H9 (cell line): ENCODE results near the gene LYST. TPM values are rescaled to one million over a fixed set of nuclear protein-coding genes. Genes with fewer than 3 reads are reported as not detected.

Experiments used
- DNase-seq: peaks from one replicate; pipeline ENCODE4 v3.0.0-alpha.2; 2017
- H2AFZ ChIP-seq: one replicate; pipeline ENCODE4 v1.6.1; 2013; ENCODE audit warnings: mild to moderate bottlenecking, low read length, control low read depth, moderate library complexity
- H2AK5ac ChIP-seq: 2 replicates; pipeline ENCODE4 v1.6.1; 2013; ENCODE audit warnings: low read length, control low read depth, mixed read lengths; ENCODE audit not compliant: insufficient read length
- H2BK120ac ChIP-seq: one replicate; pipeline ENCODE4 v1.6.1; 2013; ENCODE audit warnings: low read depth, mild to moderate bottlenecking, low read length, control low read depth, inconsistent platforms; ENCODE audit not compliant: poor library complexity, severe bottlenecking
- H2BK12ac ChIP-seq: 2 replicates; pipeline ENCODE4 v1.6.1; 2013; ENCODE audit warnings: low read length, control low read depth, mixed read lengths, low read depth; ENCODE audit not compliant: insufficient read length
- H2BK15ac ChIP-seq: 2 replicates; pipeline ENCODE4 v1.6.1; 2013; ENCODE audit warnings: low read depth, low read length, control low read depth
- H2BK20ac ChIP-seq: one replicate; pipeline ENCODE4 v1.6.1; 2013; ENCODE audit warnings: low read depth, mild to moderate bottlenecking, low read length, control low read depth, inconsistent platforms; ENCODE audit not compliant: poor library complexity, severe bottlenecking
- H2BK5ac ChIP-seq: 2 replicates; pipeline ENCODE4 v1.6.1; 2013; ENCODE audit warnings: low read length, control low read depth, mixed read lengths; ENCODE audit not compliant: insufficient read length
- H3K14ac ChIP-seq: 2 replicates; pipeline ENCODE4 v1.6.1; 2013; ENCODE audit warnings: low read length, control low read depth; ENCODE audit not compliant: insufficient read depth
- H3K18ac ChIP-seq: 2 replicates; pipeline ENCODE4 v1.6.1; 2013; ENCODE audit warnings: low read depth, mild to moderate bottlenecking, mixed read lengths, low read length, control low read depth; ENCODE audit not compliant: insufficient read length
- H3K23ac ChIP-seq: 2 replicates; pipeline ENCODE4 v1.6.1; 2013; ENCODE audit warnings: low read length, control low read depth, mixed read lengths, low read depth; ENCODE audit not compliant: insufficient read length
- H3K23me2 ChIP-seq: 2 replicates; pipeline ENCODE4 v1.6.1; 2013; ENCODE audit warnings: low read depth, mild to moderate bottlenecking, mixed read lengths, low read length, control low read depth; ENCODE audit not compliant: insufficient read length, poor library complexity, severe bottlenecking
- H3K27ac ChIP-seq: 2 replicates; pipeline ENCODE4 v1.5.1; 2013; ENCODE audit warnings: low read length, control low read depth, mixed read lengths, low read depth; ENCODE audit not compliant: insufficient read length
- H3K27me3 ChIP-seq: 2 replicates; pipeline ENCODE4 v1.6.1; 2013; ENCODE audit warnings: low read length, control low read depth, inconsistent platforms; ENCODE audit not compliant: insufficient read depth
- H3K4ac ChIP-seq: 2 replicates; pipeline ENCODE4 v1.6.1; 2013; ENCODE audit warnings: low read depth, mild to moderate bottlenecking, control low read depth, inconsistent platforms, low read length, moderate library complexity
- H3K4me1 ChIP-seq: 2 replicates; pipeline ENCODE4 v1.6.1; 2013; ENCODE audit warnings: low read length, control low read depth, inconsistent platforms; ENCODE audit not compliant: insufficient read depth
- H3K4me2 ChIP-seq: 2 replicates; pipeline ENCODE4 v1.6.1; 2013; ENCODE audit warnings: low read length, control low read depth, mixed read lengths; ENCODE audit not compliant: insufficient read length, insufficient read depth
- H3K56ac ChIP-seq: 2 replicates; pipeline ENCODE4 v1.6.1; 2013; ENCODE audit warnings: low read depth, mild to moderate bottlenecking, mixed read lengths, low read length, control low read depth; ENCODE audit not compliant: insufficient read length
- H3K79me1 ChIP-seq: 2 replicates; pipeline ENCODE4 v1.6.1; 2013; ENCODE audit warnings: low read depth, mild to moderate bottlenecking, moderate library complexity, low read length, control low read depth, inconsistent platforms; ENCODE audit not compliant: insufficient read depth, poor library complexity, severe bottlenecking
- H3K79me2 ChIP-seq: 2 replicates; pipeline ENCODE4 v1.6.1; 2013; ENCODE audit warnings: low read length, control low read depth, inconsistent platforms; ENCODE audit not compliant: insufficient read depth
- H3K9ac ChIP-seq: 2 replicates; pipeline ENCODE4 v1.6.1; 2013; ENCODE audit warnings: low read length, control low read depth, mixed read lengths; ENCODE audit not compliant: insufficient read length; ENCODE audit errors: extremely low read depth
- H3K9me3 ChIP-seq: one replicate; pipeline ENCODE4 v1.6.1; 2013; ENCODE audit warnings: low read depth, low read length, inconsistent platforms; ENCODE audit not compliant: control insufficient read depth
- H3T11ph ChIP-seq: one replicate; pipeline ENCODE4 v1.6.1; 2013; ENCODE audit warnings: mild to moderate bottlenecking, low read length, control low read depth, inconsistent platforms
- H4K20me1 ChIP-seq: one replicate; pipeline ENCODE4 v1.6.1; 2013; ENCODE audit not compliant: control insufficient read depth, insufficient read length, insufficient read depth
- H4K5ac ChIP-seq: 2 replicates; pipeline ENCODE4 v1.6.1; 2013; ENCODE audit warnings: low read depth, mild to moderate bottlenecking, mixed read lengths, low read length, control low read depth; ENCODE audit not compliant: insufficient read length
- H4K8ac ChIP-seq: replicated peaks from 2 replicates; pipeline ENCODE4 v1.6.1; 2013; ENCODE audit warnings: low read length, control low read depth, mixed read lengths, low read depth; ENCODE audit not compliant: insufficient read length
- H4K91ac ChIP-seq: 2 replicates; pipeline ENCODE4 v1.6.1; 2013; ENCODE audit warnings: low read depth, mild to moderate bottlenecking, moderate library complexity, mixed read lengths, low read length, control low read depth; ENCODE audit not compliant: insufficient read length
- H3K27ac Mint-ChIP-seq, 3 experiments: 2 replicates in 2 of 3; 3 replicates in 1 of 3; pipeline ENCODE4 v1.8.0; 2020 to 2021; ENCODE audit warnings: mixed read lengths in 3 of 3, mild to moderate bottlenecking in 1 of 3, moderate library complexity in 1 of 3
- H3K27me3 Mint-ChIP-seq: 2 replicates; pipeline ENCODE4 v1.8.0; 2021; ENCODE audit warnings: low read depth, mild to moderate bottlenecking, moderate library complexity, mixed read lengths
- H3K36me3 Mint-ChIP-seq, 3 experiments: 2 replicates in 2 of 3; 3 replicates in 1 of 3; pipeline ENCODE4 v1.8.0; 2020 to 2021; ENCODE audit warnings: low read depth in 3 of 3, mixed read lengths in 3 of 3; ENCODE audit not compliant: insufficient read depth in 1 of 3
- H3K4me1 Mint-ChIP-seq, 2 experiments: 2 replicates each; pipeline ENCODE4 v1.8.0; 2020; ENCODE audit warnings: mixed read lengths in 2 of 2
- H3K4me3 Mint-ChIP-seq, 2 experiments: 2 replicates in 1 of 2; 3 replicates in 1 of 2; pipeline ENCODE4 v1.8.0; 2020 to 2021; ENCODE audit warnings: mild to moderate bottlenecking in 2 of 2, mixed read lengths in 2 of 2, moderate library complexity in 1 of 2
- H3K9me3 Mint-ChIP-seq, 2 experiments: 2 replicates in 1 of 2; 3 replicates in 1 of 2; pipeline ENCODE4 v1.8.0; 2020; ENCODE audit warnings: mild to moderate bottlenecking in 2 of 2, mixed read lengths in 2 of 2, moderate library complexity in 1 of 2
- CTCF ChIP-seq: fragments of 200-600 bp; sonication (generic); conservative IDR thresholded peaks from 3 replicates; pipeline ENCODE4 v1.8.0; 2021; ENCODE audit warnings: antibody characterized with exemption, mild to moderate bottlenecking
- WGBS: extraction: QIAGEN DNeasy Blood & Tissue Kit; methylation state at CpG from one replicate; pipeline ENCODE4 v1.1.7; 2013; ENCODE audit warnings: missing lambda C conversion rate, low lambda C conversion rate, mixed read lengths; ENCODE audit not compliant: insufficient read length; ENCODE audit errors: extremely low coverage; 5-methylcytosine and 5-hydroxymethylcytosine counted together
- total RNA-seq: library from RNA; stranded (reverse); gene quantifications from 2 replicates; pipeline ENCODE4 v1.2.1, GENCODE V29; 2021

LYST gene
- total RNA-seq, 1 experiment from 2014 or later = 0.13 TPM

GRCh38 chr1:235863699-235864093, 3.0 kb downstream of the LYST start:
- Histone ChIP-seq H3K14ac (no peak overlapping the region), H3K27me3 (peaks cover 2% of the 10 kb centered on the region; the same call in 1 of the 2 replicates), H3K23ac (no peak overlapping the region), H3K9ac (no peak overlapping the region), H2BK12ac (no peak overlapping the region), H3K9me3 (no peaks in the 10 kb centered on the region), H2BK5ac (no peak overlapping the region), H3K4ac (no peak overlapping the region), H3K56ac (no peak overlapping the region), H4K5ac (no peak overlapping the region), H3K27ac (no peak overlapping the region), H3T11ph (no peak overlapping the region), H4K8ac (no peak overlapping the region), H2BK20ac (no peak overlapping the region), H3K18ac (no peak overlapping the region), H3K79me2 (no peaks in the 10 kb centered on the region), H3K23me2 (peaks cover 10% of the 10 kb centered on the region), H4K91ac (no peak overlapping the region), H3K79me1 (no peaks in the 10 kb centered on the region), H2BK15ac (no peak overlapping the region), H2BK120ac (no peak overlapping the region), H2AFZ (no peak overlapping the region), H3K4me2 (no peak overlapping the region), H2AK5ac (no peak overlapping the region), H4K20me1 (no peaks in the 10 kb centered on the region), H3K4me1 (no peaks in the 10 kb centered on the region; the same call in 1 of the 2 replicates)
- Mint-ChIP-seq H3K27me3 (peaks cover 28% of the 10 kb centered on the region), H3K4me1 (peaks cover 13 to 15% of the 10 kb centered on the region in 2 experiments), H3K27ac (no peak overlapping the region), H3K36me3 (no peaks in the 10 kb centered on the region), H3K9me3 (no peaks in the 10 kb centered on the region; a peak in 1 of 5 replicates), H3K4me3 (no peak overlapping the region)
- TF ChIP-seq CTCF = no peak
- DNase-seq = no peak
- WGBS = no CpG with 5 or more reads among the region's 4 CpGs
